ENCODE measurements around the gene FAM236B.
"Not testable (repeated sequence)": the region's sequence is repeated elsewhere in the genome, so short reads cannot be mapped to it uniquely, and the experiment has no call there.

DNA sequence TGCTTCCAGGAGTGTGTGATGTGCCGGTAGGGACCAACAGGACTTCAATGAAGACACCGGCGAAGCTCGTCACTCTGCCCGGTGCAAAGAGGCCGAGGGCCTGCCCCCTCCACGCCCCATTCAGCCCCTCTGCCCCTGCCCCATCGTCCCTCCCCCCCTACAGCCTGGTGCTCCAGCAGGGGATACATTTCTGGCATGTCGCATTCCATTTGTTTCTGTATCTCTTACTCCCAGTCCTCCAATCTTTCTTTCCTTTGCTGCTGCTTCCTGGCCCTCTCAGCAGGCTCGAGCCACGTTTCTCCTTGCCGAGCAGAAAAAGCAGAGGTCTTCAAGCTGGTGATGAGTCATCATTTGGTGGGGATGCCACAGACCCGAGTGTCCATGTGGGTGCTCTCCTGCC, 25.6 kb upstream of the FAM236B start, which contains the start of gene FAM236D:
- not testable (repeated sequence) for TF ChIP-seq YY1, SP1 (IDR thresholded peaks at IDR 0.05)

Data from liver (tissue), 2 donors.